Osteocyte (in vitro differentiated cells): ENCODE results near the gene SLC25A22. TPM values are rescaled to one million over a fixed set of nuclear protein-coding genes. Genes with fewer than 3 reads are reported as not detected.
A peak's percentile ranks its signal among the peaks of the same experiment; 100 is the strongest.

ENCODE experiments used
- DNase-seq: peaks from one replicate; pipeline ENCODE4 v3.0.0; 2021; ENCODE audit warnings: mixed read lengths; ENCODE audit not compliant: unreplicated experiment; ENCODE audit errors: extremely low spot score
- H3K27ac Mint-ChIP-seq: one replicate; pipeline ENCODE4 v1.8.0; 2021; ENCODE audit warnings: mild to moderate bottlenecking, mixed read lengths; ENCODE audit not compliant: unreplicated experiment
- H3K27me3 Mint-ChIP-seq: one replicate; pipeline ENCODE4 v1.8.0; 2021; ENCODE audit warnings: mixed read lengths; ENCODE audit not compliant: unreplicated experiment
- H3K36me3 Mint-ChIP-seq: one replicate; pipeline ENCODE4 v1.8.0; 2021; ENCODE audit warnings: mixed read lengths; ENCODE audit not compliant: unreplicated experiment
- H3K4me1 Mint-ChIP-seq: one replicate; pipeline ENCODE4 v1.8.0; 2021; ENCODE audit warnings: mixed read lengths; ENCODE audit not compliant: unreplicated experiment
- H3K4me3 Mint-ChIP-seq: one replicate; pipeline ENCODE4 v1.8.0; 2021; ENCODE audit warnings: mild to moderate bottlenecking, moderate library complexity, mixed read lengths; ENCODE audit not compliant: unreplicated experiment
- H3K9me3 Mint-ChIP-seq: one replicate; pipeline ENCODE4 v1.8.0; 2021; ENCODE audit warnings: mixed read lengths; ENCODE audit not compliant: unreplicated experiment
- CTCF ChIP-seq: fragments of 200-600 bp; sonication (generic); IDR thresholded peaks from 2 replicates; pipeline ENCODE4 v1.5.0; 2021; ENCODE audit warnings: antibody characterized with exemption, mild to moderate bottlenecking, moderate library complexity
- total RNA-seq: library from RNA; stranded (reverse); gene quantifications from 2 replicates; pipeline ENCODE4 v1.2.1, GENCODE V29; 2021

Gene SLC25A22
- total RNA-seq, 1 donor from 2014 or later: 19.7 TPM

- Mint-ChIP-seq H3K9me3 (no peaks in the 10 kb centered on the region), H3K4me3 (peak overlapping the region; percentile 42), H3K4me1 (peaks cover 32% of the 10 kb centered on the region), H3K27ac (no peak overlapping the region), H3K36me3 (peaks cover 3% of the 10 kb centered on the region), H3K27me3 (no peaks in the 10 kb centered on the region)
- TF ChIP-seq CTCF: no peak
- no peak for DNase-seq
These were observed 18.8 kb downstream of the SLC25A22 start for GRCh38 chr11:778976-779954.

GRCh38 chr11:777288-778255 lies 20.5 kb downstream of the SLC25A22 start, which contains the start of gene GATD1:
GATD1 (minus strand) TSS chr11:777487; CDS start chr11:777462, 25 bp downstream.
- H3K4me3 Mint-ChIP-seq: peak within 1 kb of the TSS; percentile 86
- H3K4me1 Mint-ChIP-seq: peaks cover 23% of the 10 kb centered on the region
- H3K36me3 Mint-ChIP-seq: no peaks in the 10 kb centered on the region
- no peak for TF ChIP-seq CTCF
- peak within 1 kb of the TSS; percentile 88 for H3K27ac Mint-ChIP-seq
- H3K9me3 Mint-ChIP-seq: no peaks in the 10 kb centered on the region
- no peaks in the 10 kb centered on the region for H3K27me3 Mint-ChIP-seq
- peak; percentile 98 for DNase-seq

- Mint-ChIP-seq H3K27ac (peak overlapping the region; percentile 88), H3K27me3 (no peaks in the 10 kb centered on the region), H3K4me1 (peaks cover 23% of the 10 kb centered on the region), H3K36me3 (no peaks in the 10 kb centered on the region), H3K4me3 (peak overlapping the region; percentile 86), H3K9me3 (no peaks in the 10 kb centered on the region)
- TF ChIP-seq CTCF: no peak
- no peak for DNase-seq
These were observed 21.4 kb downstream of the SLC25A22 start for GRCh38 chr11:776561-777287.

GRCh38 chr11:776263-776560 lies 21.9 kb downstream of the SLC25A22 start:
- no peak for DNase-seq
- Mint-ChIP-seq H3K4me1 (peaks cover 23% of the 10 kb centered on the region), H3K4me3 (peak overlapping the region; percentile 86), H3K27ac (peak overlapping the region; percentile 88), H3K36me3 (no peaks in the 10 kb centered on the region), H3K9me3 (no peaks in the 10 kb centered on the region), H3K27me3 (no peaks in the 10 kb centered on the region)
- no peak for TF ChIP-seq CTCF
